Measurements from ENCODE around the gene TCOF1. TPM values are rescaled to one million over a fixed set of nuclear protein-coding genes. Genes with fewer than 3 reads are reported as not detected.

The TCOF1 gene
- polyA plus RNA-seq, 1 donor (not counting 4 experiments of a cell fraction or from before 2014, with no cell fraction given), result 13.6 TPM

DNA sequence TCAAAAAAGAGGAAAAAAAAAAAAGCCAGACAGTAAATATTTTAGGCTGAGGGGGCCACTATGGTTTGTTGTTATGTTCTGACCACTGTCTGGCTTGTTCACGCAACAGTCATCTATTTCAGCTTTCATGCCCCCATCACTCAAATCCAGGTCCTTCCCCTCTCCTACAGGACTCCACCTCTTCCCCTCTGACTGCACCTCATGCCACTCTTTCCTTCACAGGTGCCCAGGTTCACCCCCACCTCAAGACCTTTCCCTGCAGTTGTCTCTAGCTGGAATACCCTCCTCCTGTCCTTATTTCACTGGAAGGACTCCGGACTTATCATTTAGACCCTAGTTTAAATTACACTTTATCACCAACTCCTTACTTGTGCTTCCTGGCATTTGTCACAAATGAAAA, 88.6 kb downstream of the TCOF1 start:
- DNase-seq (ENCODE audit: low read depth, low spot score) (no peak), FAIRE-seq (no peak)
- no peak overlapping the region for H3K4me3 ChIP-seq (ENCODE audit: control insufficient read depth in 2 of 3, extremely low read depth in 1 of 3, insufficient read depth in 2 of 3, low read depth in 1 of 3, low read length in 3 of 3)
- peaks cover 12% of the 10 kb centered on the region for H3K4me1 ChIP-seq (ENCODE audit: control insufficient read depth, extremely low read depth, insufficient read depth, low read length)
- H3K9ac ChIP-seq (ENCODE audit: control insufficient read depth, extremely low read depth, insufficient read depth, low read length), result no peak overlapping the region
- dilution Hi-C loops (cut with MboI; ENCODE audit: extremely low pct_ligation_motif_present, low sequenced_read_pairs), result no loop called here
- peaks cover 44% of the 10 kb centered on the region for H3K79me2 ChIP-seq (ENCODE audit: control insufficient read depth, insufficient read depth, low read length)
- H3K9me1 ChIP-seq (ENCODE audit: control insufficient read depth, extremely low read depth, insufficient read depth, low read length), result no peaks in the 10 kb centered on the region
- no peak overlapping the region for H3K27ac ChIP-seq (ENCODE audit: control insufficient read depth, insufficient read depth, low read length)
- TF ChIP-seq CTCF (optimal IDR thresholded peaks at IDR 0.05 in 1 of 3, IDR thresholded peaks at IDR 0.05 in 1 of 3, conservative IDR thresholded peaks at IDR 0.05 in 1 of 3; ENCODE audit: extremely low read depth in 1 of 3, insufficient read depth in 2 of 3, low read length in 3 of 3) (no peak), EZH2 (IDR thresholded peaks at IDR 0.05; ENCODE audit: low read length) (no peak)
- peaks cover 39% of the 10 kb centered on the region for H4K20me1 ChIP-seq (ENCODE audit: control insufficient read depth, extremely low read depth, insufficient read depth, low read length)
- H3K9me3 ChIP-seq (ENCODE audit: control insufficient read depth, low read depth, low read length), result no peaks in the 10 kb centered on the region
- H3K36me3 ChIP-seq (ENCODE audit: control insufficient read depth in 2 of 2, extremely low read depth in 1 of 2, insufficient read depth in 2 of 2, low read length in 2 of 2), result peaks cover 48 to 52% of the 10 kb centered on the region in 2 experiments
- no peak overlapping the region for H2AFZ ChIP-seq (ENCODE audit: control insufficient read depth, low read length)
- H3K27me3 ChIP-seq (ENCODE audit: control insufficient read depth, extremely low read depth, insufficient read depth, low read length), result no peaks in the 10 kb centered on the region
- no peak overlapping the region for H3K4me2 ChIP-seq (ENCODE audit: control insufficient read depth, extremely low read depth, insufficient read depth, low read depth, low read length)

DNA sequence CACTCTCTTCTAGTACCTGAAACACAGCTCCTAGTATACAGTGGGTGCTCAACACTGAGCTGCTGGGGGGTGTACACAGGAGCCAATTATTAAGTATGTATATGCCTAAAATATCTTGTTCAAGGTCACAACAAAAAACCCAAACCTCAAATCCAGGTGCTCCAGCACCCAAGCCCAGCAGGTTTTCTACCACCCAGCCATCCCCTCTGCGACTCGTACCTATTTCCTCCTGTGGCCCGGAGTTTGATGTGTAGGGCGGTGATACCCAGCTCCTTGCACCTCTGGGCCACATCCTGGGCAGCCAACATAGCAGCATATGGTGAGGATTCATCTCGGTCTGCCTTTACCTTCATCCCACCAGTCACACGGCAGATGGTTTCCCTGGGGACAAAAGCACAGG, 89.1 kb downstream of the TCOF1 start:
- H3K4me1 ChIP-seq (ENCODE audit: control insufficient read depth, extremely low read depth, insufficient read depth, low read length), result peaks cover 12% of the 10 kb centered on the region
- no peak for TF ChIP-seq CTCF (optimal IDR thresholded peaks at IDR 0.05 in 1 of 3, IDR thresholded peaks at IDR 0.05 in 1 of 3, conservative IDR thresholded peaks at IDR 0.05 in 1 of 3; ENCODE audit: extremely low read depth in 1 of 3, insufficient read depth in 2 of 3, low read length in 3 of 3)
- dilution Hi-C loops (cut with MboI; ENCODE audit: extremely low pct_ligation_motif_present, low sequenced_read_pairs), result no loop called here
- H3K9me3 ChIP-seq (ENCODE audit: control insufficient read depth, low read depth, low read length), result no peaks in the 10 kb centered on the region
- no peaks in the 10 kb centered on the region for H3K9me1 ChIP-seq (ENCODE audit: control insufficient read depth, extremely low read depth, insufficient read depth, low read length)
- DNase-seq (ENCODE audit: low read depth, low spot score) (no peak), FAIRE-seq (no peak)
- H3K79me2 ChIP-seq (ENCODE audit: control insufficient read depth, insufficient read depth, low read length), result peaks cover 44% of the 10 kb centered on the region
- no peak overlapping the region for H3K4me2 ChIP-seq (ENCODE audit: control insufficient read depth, extremely low read depth, insufficient read depth, low read depth, low read length)
- peaks cover 39% of the 10 kb centered on the region for H4K20me1 ChIP-seq (ENCODE audit: control insufficient read depth, extremely low read depth, insufficient read depth, low read length)
- no peak overlapping the region for H3K4me3 ChIP-seq (ENCODE audit: control insufficient read depth in 2 of 3, extremely low read depth in 1 of 3, insufficient read depth in 2 of 3, low read depth in 1 of 3, low read length in 3 of 3)
- no peak overlapping the region for H2AFZ ChIP-seq (ENCODE audit: control insufficient read depth, low read length)
- peaks cover 48 to 52% of the 10 kb centered on the region in 2 experiments for H3K36me3 ChIP-seq (ENCODE audit: control insufficient read depth in 2 of 2, extremely low read depth in 1 of 2, insufficient read depth in 2 of 2, low read length in 2 of 2)
- H3K27me3 ChIP-seq (ENCODE audit: control insufficient read depth, extremely low read depth, insufficient read depth, low read length), result no peaks in the 10 kb centered on the region
- H3K9ac ChIP-seq (ENCODE audit: control insufficient read depth, extremely low read depth, insufficient read depth, low read length), result no peak overlapping the region
- no peak overlapping the region for H3K27ac ChIP-seq (ENCODE audit: control insufficient read depth, insufficient read depth, low read length)

Measured in keratinocyte (primary cell).